Endothelial cell of umbilical vein (primary cell): ENCODE measurements around the gene DENND1C.

Source experiments
- CTCF ChIP-seq, 2 donors: IDR thresholded peaks; 1 replicate in 1 of 2; 2 replicates in 1 of 2; pipeline ENCODE4 v1.5.1; 2011; ENCODE audit warnings: low read length in 2 of 2, mild to moderate bottlenecking in 2 of 2, moderate library complexity in 2 of 2, control low read depth in 1 of 2, inconsistent platforms in 1 of 2, low read depth in 1 of 2; ENCODE audit not compliant: insufficient read depth in 1 of 2; ENCODE audit errors: extremely low read depth in 1 of 2
- EZH2 ChIP-seq: IDR thresholded peaks from 2 replicates; pipeline ENCODE4 v1.6.1; 2012; ENCODE audit warnings: borderline replicate concordance, low read depth, mild to moderate bottlenecking, moderate library complexity, low read length, inconsistent platforms; ENCODE audit not compliant: severe bottlenecking
- GATA2 ChIP-seq: IDR thresholded peaks from 2 replicates; pipeline ENCODE4 v1.7.0; 2011; ENCODE audit warnings: low read depth, mild to moderate bottlenecking, moderate library complexity, mixed read lengths, low read length; ENCODE audit not compliant: insufficient read length, insufficient read depth
- JUN ChIP-seq: IDR thresholded peaks from 2 replicates; pipeline ENCODE4 v1.6.1; 2011; ENCODE audit warnings: borderline replicate concordance, low read depth; ENCODE audit not compliant: insufficient read length, insufficient read depth
- MAX ChIP-seq: IDR thresholded peaks from 2 replicates; pipeline ENCODE4 v1.6.1; 2011; ENCODE audit not compliant: insufficient read depth, insufficient read length
- POLR2A ChIP-seq: IDR thresholded peaks from 2 replicates; pipeline ENCODE4 v1.6.1; 2012; ENCODE audit warnings: low read depth, mild to moderate bottlenecking, control low read depth, low read length
- POLR2AphosphoS5 ChIP-seq: IDR thresholded peaks from 2 replicates; pipeline ENCODE4 v1.6.1; 2012; ENCODE audit warnings: low read depth, mild to moderate bottlenecking, control low read depth, low read length, moderate library complexity; ENCODE audit not compliant: insufficient read depth

- TF ChIP-seq CTCF (IDR thresholded peaks at IDR 0.05; ENCODE audit: extremely low read depth in 1 of 2, insufficient read depth in 1 of 2, low read depth in 1 of 2, low read length in 2 of 2): no peak
- TF ChIP-seq EZH2: no peak
- TF ChIP-seq JUN: no peak
- TF ChIP-seq POLR2AphosphoS5: no peak
- TF ChIP-seq GATA2: no peak
- TF ChIP-seq POLR2A: no peak
- TF ChIP-seq MAX: no peak
Observed at GRCh38 chr19:6483235-6483634, 1.6 kb upstream of the DENND1C start.
